GM19193 (cell line): ENCODE data around the gene TBL1X.

Source experiments
- POLR2A ChIP-seq: IDR thresholded peaks from 4 replicates; pipeline ENCODE4 v1.6.1; 2011; ENCODE audit not compliant: insufficient read depth, insufficient read length; ENCODE audit errors: extremely low read depth

The TBL1X gene

GRCh38 chrX:9464435-9465371 lies at the start of gene TBL1X:
TBL1X (plus strand) TSS chrX:9465058; CDS start chrX:9653587, 188,529 bp downstream.
- no peak for TF ChIP-seq POLR2A

DNA sequence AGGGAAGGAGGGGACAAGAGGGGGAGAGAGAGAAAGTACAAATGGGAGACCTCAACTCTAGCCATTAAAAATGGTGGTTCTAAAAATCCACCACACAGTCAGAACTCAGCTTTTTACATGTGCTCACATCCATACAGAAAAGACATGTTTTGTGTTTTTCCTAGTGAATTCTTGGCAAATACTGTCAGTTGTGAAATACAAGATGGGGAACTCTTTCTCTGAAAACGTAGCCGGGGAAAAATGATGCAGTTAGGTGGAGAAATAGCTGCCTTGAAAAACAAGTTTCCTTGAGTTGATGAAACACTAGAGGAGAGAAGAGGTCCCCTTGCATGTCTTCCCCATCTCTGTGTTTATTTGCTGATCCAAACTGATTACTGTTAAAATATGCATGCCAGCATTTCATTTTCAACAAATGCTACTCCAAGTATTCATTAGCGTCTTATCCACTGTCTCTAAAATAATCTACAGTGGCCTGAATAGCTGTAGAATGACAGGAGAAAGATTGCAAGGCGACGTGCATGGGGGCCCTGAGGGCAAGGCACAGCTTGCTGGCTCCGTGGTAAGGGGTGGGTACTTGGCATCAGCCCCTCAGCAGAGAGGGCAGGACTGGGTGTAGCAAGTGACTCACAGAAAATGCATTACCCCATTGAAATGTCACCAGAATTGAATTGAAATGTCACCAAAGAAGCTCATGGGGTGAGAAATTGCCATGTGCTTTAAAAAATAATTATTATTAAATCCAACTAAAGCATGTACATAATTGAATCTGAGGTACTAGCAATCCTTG lies 48.1 kb upstream of the TBL1X start:
- TF ChIP-seq POLR2A: no peak

GRCh38 chrX:9418262-9418661 lies 46.6 kb upstream of the TBL1X start:
- no peak for TF ChIP-seq POLR2A

GRCh38 chrX:9420275-9421265 lies 44.3 kb upstream of the TBL1X start:
- TF ChIP-seq POLR2A: no peak

DNA sequence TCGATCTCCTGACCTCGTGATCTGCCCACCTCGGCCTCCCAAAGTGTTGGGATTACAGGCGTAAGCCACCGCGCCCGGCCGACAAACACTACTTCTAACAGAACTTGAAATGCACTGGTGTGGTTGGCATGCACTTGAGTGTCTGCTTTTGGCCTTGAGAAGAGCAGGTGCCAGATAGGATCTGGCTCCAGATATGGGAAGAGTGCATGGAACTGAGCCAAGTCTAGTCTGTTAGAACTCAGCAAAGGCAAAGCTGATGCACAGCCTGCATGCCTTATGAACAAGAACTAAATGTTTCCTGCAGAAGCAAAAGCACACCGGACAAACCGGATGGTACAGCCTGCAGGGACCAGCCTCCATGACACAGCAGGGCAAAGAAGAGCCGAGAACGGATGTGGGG lies 35.1 kb upstream of the TBL1X start:
- no peak for TF ChIP-seq POLR2A

GRCh38 chrX:9430346-9430921 lies 34.4 kb upstream of the TBL1X start:
- TF ChIP-seq POLR2A: no peak

- no peak for TF ChIP-seq POLR2A
Measured at GRCh38 chrX:9431281-9431680, 33.6 kb upstream of the TBL1X start.

DNA sequence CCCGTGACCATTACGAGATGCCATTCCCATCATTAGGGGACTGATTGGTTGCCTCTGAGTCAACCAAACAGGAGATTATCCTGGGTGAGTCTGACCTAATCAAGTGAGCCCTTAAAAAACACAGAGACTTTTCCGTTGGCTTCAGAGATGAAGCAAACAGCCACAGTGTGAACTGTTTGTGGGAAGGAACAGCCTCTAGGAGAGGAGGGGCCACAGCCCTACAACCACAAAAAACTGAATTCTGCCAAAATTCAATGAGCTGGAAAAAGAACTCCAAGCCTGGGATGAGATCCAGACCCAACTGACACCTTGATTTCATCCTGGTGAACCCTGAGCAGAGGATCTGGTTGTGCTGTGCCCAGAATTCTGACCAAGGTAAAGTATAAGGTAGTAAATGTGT lies 31.3 kb upstream of the TBL1X start:
- no peak for TF ChIP-seq POLR2A

DNA sequence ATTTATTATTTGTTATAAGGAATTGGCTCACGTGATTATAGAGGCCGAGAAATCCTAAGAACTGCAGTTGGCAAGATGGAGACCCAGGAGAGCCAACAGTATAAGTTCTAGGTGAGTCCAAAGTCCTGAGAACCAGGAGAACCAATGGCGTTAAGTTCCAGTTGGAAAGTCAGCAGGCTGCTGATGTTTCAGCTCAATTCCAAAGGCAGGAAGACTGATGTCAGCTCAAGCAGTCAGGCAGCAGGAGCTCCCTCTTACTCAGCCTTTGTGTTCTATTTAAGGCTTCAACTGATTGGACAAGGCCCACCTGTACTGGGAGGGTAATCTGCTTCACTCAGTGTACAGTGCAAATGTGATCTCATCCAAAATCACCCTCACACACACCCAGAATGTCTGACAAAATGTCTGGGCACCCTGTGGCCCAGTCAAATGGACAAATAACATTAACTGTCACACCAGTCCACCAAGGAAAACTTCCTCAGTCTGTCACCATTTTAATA lies 30.8 kb upstream of the TBL1X start:
- TF ChIP-seq POLR2A: no peak

GRCh38 chrX:9436812-9437211 lies 28.0 kb upstream of the TBL1X start:
- TF ChIP-seq POLR2A: no peak

DNA sequence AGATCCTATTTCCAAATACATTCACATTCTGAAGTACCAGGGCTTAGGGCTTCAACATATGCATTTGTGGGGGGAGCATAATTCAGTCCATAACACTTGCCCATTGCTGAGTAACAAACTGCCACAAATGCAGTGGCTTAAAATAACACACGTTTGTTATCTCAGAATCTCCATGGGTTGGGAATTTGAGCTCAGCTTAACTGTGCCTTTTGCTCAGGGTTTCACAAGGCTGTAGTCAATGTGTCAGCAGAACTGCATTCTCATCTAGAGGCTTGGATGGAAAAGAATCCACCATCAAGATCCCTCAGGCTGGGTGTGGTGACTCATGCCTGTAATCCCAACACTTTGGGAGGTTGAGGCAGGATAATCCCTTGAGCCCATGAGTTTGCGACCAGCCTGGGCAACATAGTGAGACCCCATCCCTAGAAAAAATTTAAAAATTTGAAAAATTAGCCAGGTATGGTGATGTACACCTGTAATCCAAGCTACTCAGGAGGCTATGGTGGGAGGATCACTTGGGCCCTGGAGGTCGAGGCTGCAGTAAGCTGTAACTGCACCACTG lies 25.8 kb upstream of the TBL1X start:
- no peak for TF ChIP-seq POLR2A

DNA sequence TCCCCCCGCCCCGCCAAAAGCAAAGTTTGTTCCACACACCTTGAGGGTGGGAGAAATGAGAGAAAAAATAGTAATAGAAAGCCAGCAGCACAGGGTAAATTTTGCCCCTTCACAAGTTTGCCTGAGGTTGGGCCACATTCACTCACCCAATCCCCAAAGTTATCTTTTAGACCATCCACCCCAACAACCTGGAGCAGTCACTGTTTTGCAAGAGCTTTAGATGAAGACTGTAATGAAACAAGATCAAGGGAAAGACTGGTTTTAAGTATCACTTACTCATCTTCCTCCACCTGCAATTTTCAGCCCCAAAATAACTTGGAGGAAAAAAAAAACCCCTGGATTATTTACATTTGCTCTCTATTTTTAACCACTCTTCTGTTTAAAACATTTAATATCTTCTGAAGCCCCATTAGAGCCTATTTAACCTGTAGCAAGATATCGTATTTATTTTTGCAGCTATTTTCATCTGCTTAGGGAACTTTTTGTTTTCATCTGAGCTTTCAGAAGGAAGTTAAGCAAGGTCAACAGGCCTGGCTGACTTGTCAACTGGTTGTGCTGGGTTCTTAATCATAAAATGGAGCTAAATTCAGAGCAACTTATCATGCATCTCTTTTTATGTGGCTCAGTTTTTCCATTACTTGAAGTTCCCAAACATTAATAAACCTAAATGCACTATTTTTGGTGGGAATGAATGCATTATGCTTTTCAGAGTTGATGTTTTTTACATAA lies 24.6 kb upstream of the TBL1X start:
- TF ChIP-seq POLR2A: no peak

- TF ChIP-seq POLR2A: no peak
Measured at GRCh38 chrX:9442056-9442455, 22.8 kb upstream of the TBL1X start.
